ENCODE results near the gene LPAR2.

Gene LPAR2

DNA sequence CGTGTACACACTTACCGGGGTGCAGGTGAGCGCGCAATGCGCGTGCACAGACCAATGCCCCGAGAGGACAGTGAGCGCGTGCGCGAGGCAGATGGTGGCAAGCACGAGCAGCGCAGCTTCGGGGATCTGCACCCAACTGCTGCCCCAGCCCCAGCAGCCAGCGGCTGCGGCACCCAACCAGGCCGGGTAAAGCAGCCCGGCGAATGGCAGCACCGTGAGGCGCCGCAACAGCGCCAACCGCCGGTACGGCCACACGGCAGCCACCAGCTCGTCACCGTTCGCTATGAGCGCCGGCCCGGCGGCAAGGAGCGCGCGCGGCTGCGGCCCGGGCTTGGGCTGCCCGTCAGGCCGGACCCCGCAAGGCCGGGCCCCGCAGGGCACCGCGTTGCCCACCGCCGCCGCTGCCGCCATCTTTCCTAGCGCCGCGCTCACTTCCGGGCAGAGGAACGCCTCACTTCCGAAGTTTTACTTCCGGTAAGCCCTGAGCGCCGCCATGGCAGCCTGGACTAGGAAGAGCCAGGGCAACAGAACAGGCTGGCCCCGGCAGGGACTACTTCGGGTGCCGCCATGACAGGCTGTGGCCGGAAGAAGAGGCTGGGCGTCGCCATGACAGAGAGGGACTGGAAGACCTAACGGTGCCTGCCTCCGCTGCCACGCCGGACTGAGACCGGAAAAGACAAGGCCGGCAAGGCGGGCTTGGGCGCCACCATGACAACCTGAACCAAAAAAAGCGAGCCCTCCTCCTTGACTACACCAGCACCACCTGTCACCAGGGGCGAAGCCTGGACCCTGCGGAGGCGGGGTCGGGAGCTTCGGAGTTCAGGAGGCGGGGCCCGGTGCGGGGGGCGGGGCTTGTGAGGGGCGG, 35.5 kb upstream of the LPAR2 start, which contains the start of gene ATP13A1:
Gene ATP13A1 (minus strand): TSS at position 421 of the 865 bp plus-strand sequence. CDS start 10 bp downstream, at position 411.
- H3K9ac ChIP-seq (ENCODE audit: low read length): peak within 1 kb of the TSS; percentile 94
- DNase-seq: peak; percentile 94
- H3K27me3 ChIP-seq (replicated peaks; ENCODE audit: insufficient read depth, low read length): no peaks in the 10 kb centered on the region
- H3K4me3 ChIP-seq (ENCODE audit: low read length): peak within 1 kb of the TSS; percentile 98
- H4K20me1 ChIP-seq (ENCODE audit: insufficient read depth, low read length): no peaks in the 10 kb centered on the region
- peaks cover 9% of the 10 kb centered on the region; the same call in 1 of the 2 replicates for H3K4me1 ChIP-seq (ENCODE audit: low read length)
- H3K4me2 ChIP-seq (ENCODE audit: low read depth, low read length): peak within 1 kb of the TSS; percentile 97
- H3K9me3 ChIP-seq (replicated peaks; ENCODE audit: insufficient read depth, low read length): no peaks in the 10 kb centered on the region
- H3K9me2 ChIP-seq (replicated peaks; ENCODE audit: insufficient read depth, low read length): no peaks in the 10 kb centered on the region
- H2AFZ ChIP-seq (ENCODE audit: low read length): peak within 1 kb of the TSS; percentile 84
- peak within 1 kb of the TSS; percentile 86 for H3K27ac ChIP-seq (ENCODE audit: low read length)
- TF ChIP-seq, protein P1, sequence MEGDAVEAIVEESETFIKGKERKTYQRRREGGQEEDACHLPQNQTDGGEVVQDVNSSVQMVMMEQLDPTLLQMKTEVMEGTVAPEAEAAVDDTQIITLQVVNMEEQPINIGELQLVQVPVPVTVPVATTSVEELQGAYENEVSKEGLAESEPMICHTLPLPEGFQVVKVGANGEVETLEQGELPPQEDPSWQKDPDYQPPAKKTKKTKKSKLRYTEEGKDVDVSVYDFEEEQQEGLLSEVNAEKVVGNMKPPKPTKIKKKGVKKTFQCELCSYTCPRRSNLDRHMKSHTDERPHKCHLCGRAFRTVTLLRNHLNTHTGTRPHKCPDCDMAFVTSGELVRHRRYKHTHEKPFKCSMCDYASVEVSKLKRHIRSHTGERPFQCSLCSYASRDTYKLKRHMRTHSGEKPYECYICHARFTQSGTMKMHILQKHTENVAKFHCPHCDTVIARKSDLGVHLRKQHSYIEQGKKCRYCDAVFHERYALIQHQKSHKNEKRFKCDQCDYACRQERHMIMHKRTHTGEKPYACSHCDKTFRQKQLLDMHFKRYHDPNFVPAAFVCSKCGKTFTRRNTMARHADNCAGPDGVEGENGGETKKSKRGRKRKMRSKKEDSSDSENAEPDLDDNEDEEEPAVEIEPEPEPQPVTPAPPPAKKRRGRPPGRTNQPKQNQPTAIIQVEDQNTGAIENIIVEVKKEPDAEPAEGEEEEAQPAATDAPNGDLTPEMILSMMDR (IDR thresholded peaks at IDR 0.05; ENCODE audit: low read length): peak; percentile 17; the same call in 1 of the 2 replicates
- TF ChIP-seq EZH2 (optimal IDR thresholded peaks at IDR 0.05; ENCODE audit: low read depth, low read length) (no peak), EZH2phosphoT487 (IDR thresholded peaks at IDR 0.05; ENCODE audit: low read length) (no peak)
- H3K36me3 ChIP-seq (replicated peaks; ENCODE audit: insufficient read depth, low read length): peaks cover 5% of the 10 kb centered on the region; the same call in 1 of the 2 replicates
- peaks cover 33% of the 10 kb centered on the region for H3K79me2 ChIP-seq (ENCODE audit: low read length)
- peaks cover 12% of the 10 kb centered on the region for H3F3A ChIP-seq (ENCODE audit: insufficient read depth, low read length)

DNA sequence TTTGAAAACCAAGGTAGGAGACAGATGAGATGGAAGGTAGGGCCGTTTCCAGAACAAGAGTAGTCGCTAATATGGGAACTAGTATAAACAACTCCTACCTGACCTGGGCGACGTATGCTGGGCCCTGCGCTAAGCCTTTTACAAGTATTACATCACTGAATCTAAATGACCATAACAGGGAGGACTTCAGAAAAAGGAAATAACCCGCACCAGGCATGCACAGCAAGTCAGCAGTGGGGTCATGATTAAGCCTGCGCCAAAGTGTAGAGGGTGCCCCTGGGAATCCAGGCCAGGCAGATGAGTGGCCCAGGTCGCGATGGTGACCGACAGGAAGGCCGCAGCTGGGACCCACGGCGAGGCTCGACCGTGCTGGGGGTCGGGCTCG, 34.8 kb upstream of the LPAR2 start:
- TF ChIP-seq EZH2phosphoT487 (IDR thresholded peaks at IDR 0.05; ENCODE audit: low read length): no peak
- TF ChIP-seq, protein P1 (IDR thresholded peaks at IDR 0.05; ENCODE audit: low read length): no peak
- no peak for TF ChIP-seq EZH2 (optimal IDR thresholded peaks at IDR 0.05; ENCODE audit: low read depth, low read length)
- peaks cover 37% of the 10 kb centered on the region for H3K79me2 ChIP-seq (ENCODE audit: low read length)

DNA sequence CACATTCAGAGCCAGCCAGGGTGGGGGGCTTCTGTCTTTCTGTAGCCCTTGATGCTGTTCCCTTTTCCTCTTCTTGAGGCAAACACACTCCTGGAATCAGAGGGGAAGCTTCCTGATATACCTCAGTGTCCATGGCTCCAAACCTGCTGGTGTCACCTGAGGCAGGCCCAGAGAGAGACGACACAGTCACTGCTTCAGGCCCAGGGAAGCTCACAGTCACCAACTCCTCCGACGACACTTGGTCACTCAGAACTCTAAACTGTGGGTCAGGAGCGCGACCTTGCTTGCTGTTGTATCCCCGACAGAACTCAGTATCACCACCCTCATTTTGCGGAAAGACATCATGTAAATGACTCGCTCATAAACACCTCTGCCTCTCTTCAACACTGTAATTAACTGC, 34.3 kb upstream of the LPAR2 start:
- Histone ChIP-seq H3K79me2 (ENCODE audit: low read length) (peaks cover 37% of the 10 kb centered on the region), H3F3A (ENCODE audit: insufficient read depth, low read length) (peaks cover under 1% of the 10 kb centered on the region), H4K20me1 (ENCODE audit: insufficient read depth, low read length) (no peaks in the 10 kb centered on the region), H3K27me3 (replicated peaks; ENCODE audit: insufficient read depth, low read length) (no peaks in the 10 kb centered on the region), H3K4me3 (ENCODE audit: low read length) (peak overlapping the region; percentile 98), H3K4me2 (ENCODE audit: low read depth, low read length) (peak overlapping the region; percentile 97), H3K4me1 (ENCODE audit: low read length) (0 out of 2 replicates have a peak, but pooled peaks cover 6% of the 10 kb centered on the region), H2AFZ (ENCODE audit: low read length) (no peak overlapping the region), H3K9me3 (replicated peaks; ENCODE audit: insufficient read depth, low read length) (no peaks in the 10 kb centered on the region), H3K27ac (ENCODE audit: low read length) (no peak overlapping the region), H3K36me3 (replicated peaks; ENCODE audit: insufficient read depth, low read length) (peaks cover 5% of the 10 kb centered on the region; the same call in 1 of the 2 replicates), H3K9ac (ENCODE audit: low read length) (no peak overlapping the region; the same call in 1 of the 2 replicates), H3K9me2 (replicated peaks; ENCODE audit: insufficient read depth, low read length) (no peaks in the 10 kb centered on the region)
- TF ChIP-seq EZH2 (optimal IDR thresholded peaks at IDR 0.05; ENCODE audit: low read depth, low read length) (no peak), EZH2phosphoT487 (IDR thresholded peaks at IDR 0.05; ENCODE audit: low read length) (no peak)
- TF ChIP-seq, protein P1 (IDR thresholded peaks at IDR 0.05; ENCODE audit: low read length): no peak
- DNase-seq: no peak

More for the DNA sequence above, 34.8 kb upstream of the LPAR2 start:
- Histone ChIP-seq H3K9me2 (replicated peaks; ENCODE audit: insufficient read depth, low read length) (no peaks in the 10 kb centered on the region), H3K4me3 (ENCODE audit: low read length) (peak overlapping the region; percentile 98), H3K36me3 (replicated peaks; ENCODE audit: insufficient read depth, low read length) (peaks cover 5% of the 10 kb centered on the region; the same call in 1 of the 2 replicates), H2AFZ (ENCODE audit: low read length) (peak overlapping the region; percentile 79), H4K20me1 (ENCODE audit: insufficient read depth, low read length) (no peaks in the 10 kb centered on the region), H3F3A (ENCODE audit: insufficient read depth, low read length) (peaks cover 6% of the 10 kb centered on the region), H3K4me2 (ENCODE audit: low read depth, low read length) (peak overlapping the region; percentile 97), H3K9me3 (replicated peaks; ENCODE audit: insufficient read depth, low read length) (no peaks in the 10 kb centered on the region), H3K4me1 (ENCODE audit: low read length) (peaks cover 9% of the 10 kb centered on the region; the same call in 1 of the 2 replicates), H3K27me3 (replicated peaks; ENCODE audit: insufficient read depth, low read length) (no peaks in the 10 kb centered on the region), H3K9ac (ENCODE audit: low read length) (peak overlapping the region; percentile 94), H3K27ac (ENCODE audit: low read length) (peak overlapping the region; percentile 86; the same call in 1 of the 2 replicates)
- DNase-seq: no peak

Data from MM.1S (cell line).